DND-41 (cell line): Measurements from ENCODE around the gene TNFAIP8.

Experiments
- ATAC-seq: fragments of 200-7000 bp; cut with Tn5 transposase; 3 replicates; pipeline ENCODE4 v1.9.1; 2021; ENCODE audit warnings: low read depth; ENCODE audit not compliant: insufficient read depth
- DNase-seq: peaks from one replicate; pipeline ENCODE4 v3.0.0-alpha.2; 2020
- H2AFZ ChIP-seq: 2 replicates; pipeline ENCODE4 v1.6.0; 2012; ENCODE audit warnings: low read depth, low read length
- H3K27ac ChIP-seq: 2 replicates; pipeline ENCODE4 v1.5.1; 2012; ENCODE audit warnings: low read length, inconsistent platforms
- H3K27me3 ChIP-seq: fragments of 200-600 bp; sonication (generic); 2 replicates; pipeline ENCODE4 v1.6.0; 2012; ENCODE audit warnings: low read length, mild to moderate bottlenecking, inconsistent platforms; ENCODE audit not compliant: insufficient read depth, poor library complexity
- H3K36me3 ChIP-seq: 2 replicates; pipeline ENCODE4 v1.5.1; 2012; ENCODE audit warnings: low read length, inconsistent platforms; ENCODE audit not compliant: insufficient read depth
- H3K4me1 ChIP-seq: 2 replicates; pipeline ENCODE4 v1.5.1; 2012; ENCODE audit warnings: mild to moderate bottlenecking, low read length; ENCODE audit not compliant: insufficient read depth
- H3K4me2 ChIP-seq: 2 replicates; pipeline ENCODE4 v1.6.0; 2012; ENCODE audit warnings: mild to moderate bottlenecking, moderate library complexity, low read length, inconsistent platforms; ENCODE audit not compliant: insufficient read depth
- H3K4me3 ChIP-seq, 2 experiments: fragments of 200-600 bp in 1 of 2; shearing (Covaris generic) in 1 of 2; 2 replicates each; pipeline ENCODE4 v1.5.1; 2012 to 2016; ENCODE audit warnings: inconsistent platforms in 2 of 2, low read length in 2 of 2, mild to moderate bottlenecking in 2 of 2, low read depth in 1 of 2, moderate library complexity in 1 of 2
- H3K79me2 ChIP-seq: 2 replicates; pipeline ENCODE4 v1.6.0; 2012; ENCODE audit warnings: low read length, inconsistent platforms; ENCODE audit not compliant: insufficient read depth
- H3K9ac ChIP-seq: 2 replicates; pipeline ENCODE4 v1.6.0; 2012; ENCODE audit warnings: low read depth, mild to moderate bottlenecking, inconsistent platforms, low read length, moderate library complexity
- H3K9me3 ChIP-seq: 2 replicates; pipeline ENCODE4 v1.5.1; 2012; ENCODE audit warnings: low read length, moderate library complexity, mild to moderate bottlenecking, inconsistent platforms; ENCODE audit not compliant: insufficient read depth, severe bottlenecking
- H4K20me1 ChIP-seq: 2 replicates; pipeline ENCODE4 v1.6.0; 2012; ENCODE audit warnings: low read length; ENCODE audit not compliant: insufficient read depth
- EZH2 ChIP-seq: IDR thresholded peaks from 3 replicates; pipeline ENCODE4 v1.6.1; 2012; ENCODE audit warnings: borderline replicate concordance, low read depth, mild to moderate bottlenecking, moderate library complexity, low read length, inconsistent platforms; ENCODE audit not compliant: severe bottlenecking
- TF ChIP-seq, protein P1 (sequence below): IDR thresholded peaks from 2 replicates; pipeline ENCODE4 v1.5.1; 2012; ENCODE audit warnings: borderline replicate concordance, low read length, moderate library complexity, mild to moderate bottlenecking; ENCODE audit not compliant: poor library complexity, severe bottlenecking; ENCODE audit errors: extremely low read depth

Gene TNFAIP8

DNA sequence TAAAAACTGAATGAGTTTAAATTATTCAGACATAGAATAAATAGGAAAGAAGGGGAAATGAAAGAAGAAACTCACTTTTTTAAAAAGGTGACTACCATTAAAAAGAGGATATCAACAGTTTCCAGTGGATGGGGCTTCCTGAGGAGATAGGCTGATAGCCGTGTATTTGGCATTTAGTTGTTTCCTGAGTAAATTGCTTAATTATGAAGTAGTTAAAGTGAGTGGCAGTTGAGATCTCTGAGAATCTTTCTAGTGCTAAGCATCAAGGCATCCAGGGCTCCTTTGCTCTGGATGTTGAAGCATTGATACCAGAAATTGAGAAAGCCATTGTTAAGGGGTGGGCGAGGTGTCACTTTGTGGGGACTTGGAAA lies 2.7 kb downstream of the TNFAIP8 start:
- H3K27me3 ChIP-seq, result no peaks in the 10 kb centered on the region
- H3K4me1 ChIP-seq, result peaks cover 13% of the 10 kb centered on the region; the same call in 1 of the 2 replicates
- no peak overlapping the region for H3K4me3 ChIP-seq
- TF ChIP-seq EZH2, result no peak
- TF ChIP-seq, protein P1, sequence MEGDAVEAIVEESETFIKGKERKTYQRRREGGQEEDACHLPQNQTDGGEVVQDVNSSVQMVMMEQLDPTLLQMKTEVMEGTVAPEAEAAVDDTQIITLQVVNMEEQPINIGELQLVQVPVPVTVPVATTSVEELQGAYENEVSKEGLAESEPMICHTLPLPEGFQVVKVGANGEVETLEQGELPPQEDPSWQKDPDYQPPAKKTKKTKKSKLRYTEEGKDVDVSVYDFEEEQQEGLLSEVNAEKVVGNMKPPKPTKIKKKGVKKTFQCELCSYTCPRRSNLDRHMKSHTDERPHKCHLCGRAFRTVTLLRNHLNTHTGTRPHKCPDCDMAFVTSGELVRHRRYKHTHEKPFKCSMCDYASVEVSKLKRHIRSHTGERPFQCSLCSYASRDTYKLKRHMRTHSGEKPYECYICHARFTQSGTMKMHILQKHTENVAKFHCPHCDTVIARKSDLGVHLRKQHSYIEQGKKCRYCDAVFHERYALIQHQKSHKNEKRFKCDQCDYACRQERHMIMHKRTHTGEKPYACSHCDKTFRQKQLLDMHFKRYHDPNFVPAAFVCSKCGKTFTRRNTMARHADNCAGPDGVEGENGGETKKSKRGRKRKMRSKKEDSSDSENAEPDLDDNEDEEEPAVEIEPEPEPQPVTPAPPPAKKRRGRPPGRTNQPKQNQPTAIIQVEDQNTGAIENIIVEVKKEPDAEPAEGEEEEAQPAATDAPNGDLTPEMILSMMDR, result no peak
- DNase-seq (no peak), ATAC-seq (no peak)
- H4K20me1 ChIP-seq, result peaks cover 56% of the 10 kb centered on the region
- no peak overlapping the region for H3K9ac ChIP-seq
- H3K79me2 ChIP-seq, result peaks cover 99% of the 10 kb centered on the region
- H3K4me2 ChIP-seq, result no peak overlapping the region
- no peak overlapping the region for H3K27ac ChIP-seq
- H3K9me3 ChIP-seq, result no peaks in the 10 kb centered on the region
- no peak overlapping the region for H2AFZ ChIP-seq
- H3K36me3 ChIP-seq, result peaks cover 28% of the 10 kb centered on the region

- peak; percentile 61; the same call in 2 of the 3 replicates for ATAC-seq
- no peak overlapping the region for H3K4me3 ChIP-seq
- peaks cover 99% of the 10 kb centered on the region for H3K79me2 ChIP-seq
- H3K9ac ChIP-seq, result no peak overlapping the region
- no peak overlapping the region for H2AFZ ChIP-seq
- TF ChIP-seq, protein P1, result no peak
- TF ChIP-seq EZH2, result no peak
- no peak overlapping the region for H3K4me2 ChIP-seq
- H3K27me3 ChIP-seq, result no peaks in the 10 kb centered on the region
- peak overlapping the region; percentile 43; the same call in 1 of the 2 replicates for H3K27ac ChIP-seq
- peaks cover 13% of the 10 kb centered on the region; the same call in 1 of the 2 replicates for H3K4me1 ChIP-seq
- H3K36me3 ChIP-seq, result peaks cover 27% of the 10 kb centered on the region
- peaks cover 52% of the 10 kb centered on the region for H4K20me1 ChIP-seq
- no peaks in the 10 kb centered on the region for H3K9me3 ChIP-seq
- DNase-seq, result no peak
These were observed 3.2 kb downstream of the TNFAIP8 start for GRCh38 chr5:119358901-119359603.

DNA sequence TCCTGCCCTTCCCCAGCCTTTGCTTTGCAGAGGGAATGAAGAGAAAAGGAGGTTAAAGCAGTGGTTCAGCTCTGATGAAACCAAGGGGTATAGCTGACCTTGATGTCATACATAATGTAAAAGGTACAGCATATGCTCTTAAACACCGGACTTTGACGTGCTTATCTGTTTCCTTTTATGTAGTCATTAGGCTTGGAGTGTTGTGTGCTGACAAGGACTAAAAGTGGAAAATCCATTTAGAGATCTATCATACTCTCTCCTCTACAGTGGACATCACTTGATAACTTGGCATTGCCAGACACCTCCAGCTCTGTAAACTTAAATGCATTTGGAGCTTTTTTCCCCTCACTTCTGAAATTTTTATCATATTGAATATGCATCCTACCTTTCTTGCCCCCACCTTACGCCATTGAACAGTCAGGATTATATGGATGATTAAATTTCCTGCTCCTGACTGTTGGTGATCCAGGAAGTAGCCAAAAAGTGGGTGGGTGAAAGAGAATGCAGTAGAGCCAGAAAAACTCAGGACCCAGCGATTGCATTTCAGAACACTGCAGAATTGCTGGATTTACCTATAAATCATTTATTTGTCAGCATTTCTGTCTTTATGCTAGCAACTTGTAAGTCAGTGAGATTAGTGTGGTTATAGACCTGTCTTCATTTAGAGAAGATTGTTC lies 4.1 kb downstream of the TNFAIP8 start:
- Histone ChIP-seq H3K27me3 (no peaks in the 10 kb centered on the region), H2AFZ (no peak overlapping the region), H3K4me3 (no peak overlapping the region), H3K79me2 (peaks cover 97% of the 10 kb centered on the region), H3K9me3 (no peaks in the 10 kb centered on the region), H4K20me1 (peaks cover 49% of the 10 kb centered on the region), H3K9ac (no peak overlapping the region), H3K4me2 (no peak overlapping the region), H3K27ac (peak overlapping the region; percentile 43), H3K4me1 (peaks cover 13% of the 10 kb centered on the region; the same call in 1 of the 2 replicates), H3K36me3 (peaks cover 26% of the 10 kb centered on the region)
- TF ChIP-seq, protein P1, result no peak
- no peak for TF ChIP-seq EZH2
- ATAC-seq, result no peak
- DNase-seq, result no peak
